ENCODE results near the gene TOMM20L.
"Not testable (repeated sequence)": the region's sequence is repeated elsewhere in the genome, so short reads cannot be mapped to it uniquely, and the experiment has no call there.

TOMM20L gene

DNA sequence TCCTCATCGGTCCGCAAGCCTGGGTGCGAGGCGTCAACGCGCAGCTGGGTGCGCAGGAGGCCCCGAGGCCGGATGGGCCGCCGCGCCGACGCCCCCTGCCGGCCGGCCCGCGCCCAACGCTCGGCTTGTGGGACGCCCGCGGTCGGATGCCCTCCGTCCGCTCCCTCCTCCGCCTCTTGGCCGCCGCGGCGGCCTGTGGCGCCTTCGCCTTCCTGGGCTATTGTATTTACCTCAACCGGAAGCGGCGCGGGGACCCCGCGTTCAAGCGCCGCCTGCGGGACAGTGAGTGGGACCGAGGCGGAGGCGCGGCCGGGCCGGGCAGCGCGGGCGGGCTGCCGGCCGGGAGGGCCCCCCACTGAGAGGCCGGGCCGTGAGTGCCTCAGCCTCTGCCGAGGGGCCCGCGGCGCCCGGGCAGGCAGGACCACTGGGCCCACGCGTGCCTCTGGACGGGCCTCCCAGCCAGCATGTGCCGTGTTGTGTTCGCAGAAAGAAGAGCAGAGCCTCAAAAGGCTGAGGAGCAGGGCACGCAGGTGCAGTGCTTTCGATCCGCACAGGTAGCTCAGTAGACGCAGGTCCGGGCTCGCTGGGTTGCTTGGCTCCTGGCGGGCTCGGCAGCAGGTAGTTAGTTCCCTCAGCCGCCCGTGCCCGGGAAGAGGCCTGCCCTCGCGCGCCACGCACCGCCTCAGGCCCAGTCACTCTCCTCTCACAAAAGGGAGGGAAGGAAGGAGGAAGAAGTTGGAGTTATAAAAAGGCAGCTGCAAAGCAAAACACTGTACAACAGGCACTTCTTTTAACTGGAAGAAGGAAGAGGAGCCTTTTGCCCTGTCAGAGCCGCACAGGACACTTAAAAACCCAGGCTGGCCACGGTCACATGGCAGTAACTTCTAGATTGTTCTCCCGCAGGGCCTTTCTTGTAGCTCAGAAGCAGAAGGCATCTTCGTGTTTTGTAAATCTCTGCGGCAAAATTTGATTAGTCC, at the start of gene TOMM20L:
TOMM20L (plus strand) TSS at position 119 of the 977 bp plus-strand sequence; CDS start at position 147, 28 bp downstream.
- FAIRE-seq = no peak

- FAIRE-seq = no peak
Measured at GRCh38 chr14:58353516-58354299, 42.0 kb upstream of the TOMM20L start.

GRCh38 chr14:58354808-58355207, 40.9 kb upstream of the TOMM20L start:
- FAIRE-seq = no peak

DNA sequence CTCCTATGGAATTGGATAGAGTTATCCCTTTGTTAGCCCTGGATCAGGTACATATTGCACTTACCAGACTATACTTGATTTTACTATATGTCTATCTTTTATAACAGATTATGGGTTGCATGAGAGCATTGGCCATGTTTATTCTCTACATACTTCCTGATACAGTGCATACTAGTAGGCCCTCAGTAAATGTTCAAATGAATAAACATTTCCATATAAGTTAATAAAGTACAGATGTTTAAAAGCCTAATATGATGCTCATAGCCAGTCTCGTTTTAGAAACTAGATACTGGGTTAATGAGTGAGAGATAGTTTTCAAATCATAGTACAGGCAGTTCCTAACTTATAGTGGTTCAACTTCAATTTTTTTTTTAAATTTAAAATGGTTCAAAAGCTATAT, 39.5 kb upstream of the TOMM20L start:
- FAIRE-seq = no peak

GRCh38 chr14:58362272-58362671, 33.5 kb upstream of the TOMM20L start:
- FAIRE-seq = not testable (repeated sequence)

DNA sequence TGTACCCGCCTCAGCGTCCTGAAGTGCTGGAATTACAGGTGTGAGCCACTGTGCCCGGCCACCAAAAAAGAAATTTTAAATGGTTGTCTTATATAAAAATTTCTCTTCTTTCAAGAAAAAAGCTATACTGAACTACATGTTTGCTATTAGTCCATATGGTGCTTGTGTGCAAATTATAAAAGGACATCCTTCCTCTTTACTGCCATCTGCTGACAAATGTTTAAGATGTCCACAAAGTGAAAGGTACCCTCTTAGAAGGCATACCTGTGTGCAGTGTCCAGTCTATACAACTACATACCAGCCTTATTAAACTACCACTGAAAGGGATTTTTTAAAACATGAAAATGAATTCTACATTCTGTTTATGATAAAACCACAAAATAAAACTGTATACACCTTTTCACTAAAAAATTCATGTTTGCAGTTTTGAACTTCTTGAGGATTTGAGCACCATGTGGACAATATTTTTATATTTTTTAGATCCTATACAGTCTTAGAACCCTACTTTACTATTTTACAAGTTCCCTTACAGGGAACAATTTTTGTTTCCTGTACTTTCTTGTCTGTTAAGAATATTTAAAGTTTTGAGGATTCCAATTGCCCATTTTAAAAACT, 32.8 kb upstream of the TOMM20L start:
- FAIRE-seq = no peak

DNA sequence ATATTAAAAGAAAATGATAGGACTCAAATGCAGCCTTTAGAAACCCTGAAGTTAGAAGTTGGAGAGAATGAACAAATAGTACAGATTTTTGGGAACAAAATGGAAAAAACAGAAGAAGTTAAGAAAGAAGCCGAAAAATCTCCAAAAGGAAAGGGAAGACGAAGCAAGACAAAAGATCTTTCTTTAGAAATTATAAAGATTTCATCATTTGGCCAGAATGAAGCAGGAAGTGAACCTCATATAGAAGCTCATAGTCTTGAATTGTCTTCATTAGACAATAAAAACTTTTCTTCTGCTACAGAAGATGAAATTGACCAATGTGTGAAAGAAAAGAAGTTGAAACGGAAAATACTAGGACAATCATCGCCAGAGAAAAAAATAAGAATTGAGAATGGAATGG, 31.4 kb upstream of the TOMM20L start:
- FAIRE-seq = no peak

- FAIRE-seq = no peak
Measured at GRCh38 chr14:58367296-58367695, 28.4 kb upstream of the TOMM20L start.

GRCh38 chr14:58368956-58369355, 26.8 kb upstream of the TOMM20L start:
- FAIRE-seq = no peak

DNA sequence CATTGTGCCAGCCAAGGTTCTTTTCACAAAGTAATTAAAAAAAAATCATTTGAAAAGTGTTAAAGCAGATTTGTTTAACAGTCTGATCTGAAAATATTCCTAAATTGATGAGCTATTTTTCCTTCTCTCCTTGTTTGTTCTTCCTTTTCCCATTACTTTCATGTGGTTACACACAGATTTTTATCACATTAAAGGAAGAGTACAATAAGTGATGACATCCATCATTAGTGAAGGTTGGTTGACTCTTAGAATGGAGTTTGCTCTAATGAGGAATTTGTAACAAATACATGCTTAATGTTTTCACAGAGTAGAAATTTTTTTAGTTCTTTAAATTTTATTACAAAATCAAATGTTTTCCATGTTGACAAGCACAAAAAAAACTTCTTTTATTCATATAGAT, 18.9 kb upstream of the TOMM20L start:
- FAIRE-seq = no peak

GRCh38 chr14:58390830-58391229, 4.9 kb upstream of the TOMM20L start:
- FAIRE-seq = no peak

- FAIRE-seq = no peak
Measured at GRCh38 chr14:58395562-58395811, 243 bp upstream of the TOMM20L start.

DNA sequence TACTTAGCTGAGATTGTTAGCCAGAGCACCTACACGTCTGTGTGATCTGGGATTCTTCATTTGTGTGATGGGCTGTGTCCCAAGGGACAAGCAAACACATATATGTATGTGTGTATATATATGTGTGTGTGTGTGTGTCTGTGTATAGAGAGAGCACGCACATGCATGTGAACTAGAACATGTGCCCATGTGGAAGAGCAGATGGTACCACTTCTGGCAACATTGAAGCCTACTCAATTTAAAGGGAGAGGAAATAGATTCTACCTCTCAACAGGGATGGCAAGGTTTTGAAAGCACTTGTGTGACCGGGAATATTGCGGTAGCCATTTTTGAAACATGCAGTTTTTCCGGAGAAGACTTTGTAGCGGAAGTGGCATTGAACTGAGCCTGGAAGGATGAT, 1.4 kb downstream of the TOMM20L start:
- no peak for FAIRE-seq

DNA sequence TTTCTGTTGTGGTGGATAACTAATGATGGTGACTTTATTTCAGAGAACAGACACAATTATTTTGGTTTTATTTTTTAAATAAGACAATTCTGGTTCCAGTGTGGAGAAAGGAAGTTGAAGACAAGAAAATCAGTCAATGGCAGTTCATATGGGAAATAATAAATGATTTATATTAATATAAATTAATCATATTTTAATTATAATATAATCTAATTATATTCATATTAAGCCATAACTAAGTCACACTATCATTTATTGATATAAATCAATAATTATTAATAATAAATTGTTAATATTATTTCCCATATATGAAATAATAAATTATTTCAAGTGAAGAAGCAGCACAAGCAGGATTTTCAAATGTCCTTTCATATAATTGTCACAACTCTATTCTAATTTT, 2.8 kb downstream of the TOMM20L start:
- no peak for FAIRE-seq

- no peak for FAIRE-seq
Measured at GRCh38 chr14:58398895-58399294, 3.2 kb downstream of the TOMM20L start.

GRCh38 chr14:58401587-58401986, 5.9 kb downstream of the TOMM20L start:
- FAIRE-seq = no peak

GRCh38 chr14:58408681-58409215, 13.0 kb downstream of the TOMM20L start:
- FAIRE-seq = no peak

DNA sequence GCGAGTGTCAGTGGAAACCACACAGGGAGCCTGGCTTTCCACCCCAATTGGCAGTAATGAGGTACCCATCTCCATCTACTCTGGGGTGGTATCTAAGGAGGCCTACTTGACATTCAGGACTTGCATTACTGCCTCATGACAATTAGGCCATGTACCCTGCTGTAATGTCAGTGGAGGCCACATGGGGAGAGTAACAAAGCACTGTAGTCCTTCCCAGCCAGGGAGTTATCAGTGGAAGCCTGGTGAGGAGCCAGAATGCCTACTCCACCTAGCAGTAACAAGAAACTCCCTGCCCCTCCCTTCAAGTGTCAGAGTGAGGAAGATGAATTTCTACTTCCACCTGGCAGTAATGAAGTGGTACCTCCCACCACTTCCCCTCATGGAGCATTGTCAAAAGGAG, 19.1 kb downstream of the TOMM20L start:
- FAIRE-seq = no peak

GRCh38 chr14:58415636-58416547, 20.2 kb downstream of the TOMM20L start:
- no peak for FAIRE-seq

DNA sequence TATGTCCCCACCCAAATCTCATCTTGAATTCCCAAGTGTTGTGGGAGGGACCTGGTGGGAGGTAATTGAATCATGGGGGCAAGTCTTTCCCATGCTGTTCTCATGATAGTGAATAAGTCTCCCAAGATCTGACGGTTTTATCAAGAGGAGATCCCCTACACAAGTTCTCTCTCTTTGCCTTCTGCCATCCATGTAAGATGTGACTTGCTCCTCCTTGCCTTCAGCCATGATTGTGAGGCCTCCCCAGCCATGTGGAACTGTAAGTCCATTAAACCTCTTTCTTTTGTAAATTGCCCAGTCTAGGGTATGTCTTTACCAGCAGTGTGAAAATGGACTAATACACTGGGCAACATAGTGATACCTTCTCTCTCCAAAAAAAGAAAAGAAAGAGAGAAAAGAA, 21.2 kb downstream of the TOMM20L start:
- not testable (repeated sequence) for FAIRE-seq

DNA sequence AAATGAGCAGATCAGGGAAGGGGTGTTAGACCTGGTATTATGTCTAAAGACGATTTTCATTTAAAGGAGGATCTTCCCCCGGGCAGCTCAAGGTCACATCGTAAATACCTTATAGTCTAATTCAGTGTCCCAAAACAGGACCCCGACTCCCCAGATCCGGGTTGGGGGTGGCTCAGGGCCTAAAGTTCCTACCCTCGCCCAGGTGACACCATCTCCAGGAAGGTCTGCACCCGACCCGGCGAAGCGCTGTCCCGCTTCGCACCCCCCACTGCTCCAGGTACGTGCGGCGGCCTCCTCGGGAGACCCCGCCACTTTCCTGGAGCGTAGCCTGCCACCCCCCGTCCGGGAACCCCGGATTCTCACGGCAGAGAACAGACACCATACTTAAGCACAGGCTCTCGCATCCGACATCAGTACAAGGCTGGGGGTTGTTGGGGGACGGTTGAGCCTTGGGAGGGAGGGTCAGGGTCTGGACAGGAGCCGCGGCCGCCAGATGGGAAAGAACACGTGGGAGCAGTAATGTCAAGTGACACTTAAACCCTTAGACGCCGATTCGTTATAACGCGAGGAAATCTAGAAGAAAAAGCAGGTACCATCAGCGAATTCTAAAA, 31.0 kb downstream of the TOMM20L start:
- FAIRE-seq = no peak
